DOHH2 (cell line): ENCODE measurements around the gene GNG10.

Source experiments
- H3F3A ChIP-seq: fragments of 200-600 bp; sonication (generic), shearing (Covaris generic); 2 replicates; pipeline ENCODE4 v1.6.0; 2016; ENCODE audit warnings: antibody characterized with exemption, mild to moderate bottlenecking; ENCODE audit not compliant: control insufficient read depth, insufficient read depth
- H3K27ac ChIP-seq: fragments of 200-600 bp; sonication (generic); 2 replicates; pipeline ENCODE4 v1.5.1; 2014; ENCODE audit warnings: low read depth, mild to moderate bottlenecking, low read length, moderate library complexity
- H3K27me3 ChIP-seq: fragments of 200-600 bp; sonication (generic); 2 replicates; pipeline ENCODE4 v1.6.1; 2014; ENCODE audit warnings: mild to moderate bottlenecking, low read length, mixed read lengths; ENCODE audit not compliant: control insufficient read depth
- H3K36me3 ChIP-seq: fragments of 200-600 bp; sonication (generic); 2 replicates; pipeline ENCODE4 v1.6.1; 2014; ENCODE audit warnings: mild to moderate bottlenecking, low read length, moderate library complexity, mixed read lengths; ENCODE audit not compliant: control insufficient read depth
- H3K4me1 ChIP-seq: fragments of 200-600 bp; sonication (generic); 2 replicates; pipeline ENCODE4 v1.6.1; 2014; ENCODE audit warnings: mild to moderate bottlenecking, low read length, mixed read lengths; ENCODE audit not compliant: control insufficient read depth
- H3K4me2 ChIP-seq: fragments of 200-600 bp; sonication (generic); 2 replicates; pipeline ENCODE4 v1.6.0; 2014; ENCODE audit warnings: mild to moderate bottlenecking, low read length, moderate library complexity
- H3K4me3 ChIP-seq: fragments of 200-600 bp; sonication (generic); 2 replicates; pipeline ENCODE4 v1.5.1; 2014; ENCODE audit warnings: mild to moderate bottlenecking, low read length, mixed read lengths
- H3K79me2 ChIP-seq: fragments of 200-600 bp; sonication (generic); 2 replicates; pipeline ENCODE4 v1.6.1; 2014; ENCODE audit warnings: mild to moderate bottlenecking, low read length, mixed read lengths; ENCODE audit not compliant: control insufficient read depth
- H3K9me2 ChIP-seq: fragments of 200-600 bp; sonication (generic); replicated peaks from 2 replicates; pipeline ENCODE4 v1.6.1; 2014; ENCODE audit warnings: mild to moderate bottlenecking, low read length, mixed read lengths; ENCODE audit not compliant: control insufficient read depth
- H3K9me3 ChIP-seq: fragments of 200-600 bp; sonication (generic); 2 replicates; pipeline ENCODE4 v1.6.1; 2014; ENCODE audit warnings: antibody characterized with exemption, low read length, mixed read lengths; ENCODE audit not compliant: control insufficient read depth, insufficient read depth
- H4K20me1 ChIP-seq: fragments of 200-600 bp; sonication (generic); 2 replicates; pipeline ENCODE4 v1.6.0; 2014; ENCODE audit warnings: low read depth, mild to moderate bottlenecking, antibody characterized with exemption, low read length, moderate library complexity; ENCODE audit not compliant: control insufficient read depth, insufficient read depth
- EZH2phosphoT487 ChIP-seq: fragments of 200-600 bp; sonication (generic); IDR thresholded peaks from 2 replicates; pipeline ENCODE4 v1.6.1; 2017; ENCODE audit warnings: borderline replicate concordance, mild to moderate bottlenecking, antibody characterized with exemption, low read length, moderate library complexity, mixed read lengths
- TF ChIP-seq, protein P1 (sequence below): fragments of 200-600 bp; sonication (generic); IDR thresholded peaks from one replicate; pipeline ENCODE4 v1.5.1; 2014; ENCODE audit warnings: antibody characterized with exemption, mild to moderate bottlenecking, low read depth, low read length; ENCODE audit not compliant: poor library complexity, severe bottlenecking

The GNG10 gene

DNA sequence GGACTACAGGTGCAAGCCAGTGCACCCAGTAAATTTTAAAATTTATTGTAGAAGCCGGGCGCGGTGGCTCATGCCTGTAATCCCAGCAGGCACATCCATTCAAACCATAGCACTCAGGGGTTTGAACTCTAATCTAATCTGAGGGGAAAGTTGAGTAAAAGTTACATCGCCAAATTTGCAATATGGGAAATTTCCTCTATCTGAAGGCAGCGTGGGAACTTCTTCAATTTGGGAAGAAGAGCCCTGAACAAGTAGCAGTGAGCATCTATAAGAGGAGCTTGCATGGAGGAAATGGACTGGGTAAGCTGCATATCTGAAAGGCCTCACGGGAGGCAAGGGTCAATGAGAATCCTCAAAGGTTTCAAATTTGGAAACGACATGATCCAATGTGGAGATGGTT lies 33.0 kb upstream of the GNG10 start:
- Histone ChIP-seq H3K27me3 (no peaks in the 10 kb centered on the region), H4K20me1 (peaks cover 8% of the 10 kb centered on the region; the same call in 1 of the 2 replicates), H3K4me3 (no peak overlapping the region), H3K27ac (no peak overlapping the region), H3K36me3 (peaks cover 20% of the 10 kb centered on the region), H3K9me3 (no peaks in the 10 kb centered on the region), H3K4me2 (no peak overlapping the region), H3F3A (no peaks in the 10 kb centered on the region), H3K79me2 (peaks cover 21% of the 10 kb centered on the region), H3K4me1 (peaks cover 20% of the 10 kb centered on the region), H3K9me2 (no peaks in the 10 kb centered on the region)
- TF ChIP-seq, protein P1, sequence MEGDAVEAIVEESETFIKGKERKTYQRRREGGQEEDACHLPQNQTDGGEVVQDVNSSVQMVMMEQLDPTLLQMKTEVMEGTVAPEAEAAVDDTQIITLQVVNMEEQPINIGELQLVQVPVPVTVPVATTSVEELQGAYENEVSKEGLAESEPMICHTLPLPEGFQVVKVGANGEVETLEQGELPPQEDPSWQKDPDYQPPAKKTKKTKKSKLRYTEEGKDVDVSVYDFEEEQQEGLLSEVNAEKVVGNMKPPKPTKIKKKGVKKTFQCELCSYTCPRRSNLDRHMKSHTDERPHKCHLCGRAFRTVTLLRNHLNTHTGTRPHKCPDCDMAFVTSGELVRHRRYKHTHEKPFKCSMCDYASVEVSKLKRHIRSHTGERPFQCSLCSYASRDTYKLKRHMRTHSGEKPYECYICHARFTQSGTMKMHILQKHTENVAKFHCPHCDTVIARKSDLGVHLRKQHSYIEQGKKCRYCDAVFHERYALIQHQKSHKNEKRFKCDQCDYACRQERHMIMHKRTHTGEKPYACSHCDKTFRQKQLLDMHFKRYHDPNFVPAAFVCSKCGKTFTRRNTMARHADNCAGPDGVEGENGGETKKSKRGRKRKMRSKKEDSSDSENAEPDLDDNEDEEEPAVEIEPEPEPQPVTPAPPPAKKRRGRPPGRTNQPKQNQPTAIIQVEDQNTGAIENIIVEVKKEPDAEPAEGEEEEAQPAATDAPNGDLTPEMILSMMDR: no peak
- no peak for TF ChIP-seq EZH2phosphoT487

DNA sequence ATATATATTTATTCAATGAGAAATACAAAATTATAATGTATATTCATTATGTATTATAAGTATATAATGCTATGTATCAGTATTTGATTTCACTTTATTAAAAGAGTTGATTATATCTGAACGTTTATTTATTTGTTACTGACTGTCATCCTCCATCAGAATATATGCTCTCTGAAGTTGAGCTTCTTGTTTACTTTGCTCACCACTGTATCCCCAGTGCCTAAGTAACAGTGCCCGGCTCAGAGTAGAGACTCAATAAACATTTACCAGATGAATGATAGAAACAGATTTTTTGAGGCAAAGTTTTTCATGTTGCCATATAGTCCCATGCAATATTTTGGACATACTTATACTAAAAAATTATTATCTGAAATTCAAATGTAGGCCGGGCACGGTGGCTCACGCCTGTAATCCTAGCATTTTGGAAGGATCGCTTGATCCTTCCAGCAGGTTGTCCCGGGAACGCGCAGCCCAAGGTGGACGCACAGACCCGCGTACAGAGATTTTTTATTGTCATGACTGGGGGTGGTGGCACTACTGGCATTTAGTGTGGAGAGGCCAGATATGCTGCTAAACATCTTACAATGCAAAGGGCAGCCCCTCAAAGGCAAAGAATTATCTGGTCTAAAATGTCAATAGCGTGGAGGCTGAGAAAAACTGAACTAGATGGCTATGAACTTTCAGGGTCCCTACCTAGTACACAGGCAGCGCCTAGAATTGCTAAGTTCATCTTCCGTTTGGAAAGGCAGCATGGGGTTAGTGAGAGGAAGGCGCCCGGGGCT lies 31.0 kb upstream of the GNG10 start:
- TF ChIP-seq EZH2phosphoT487: no peak
- TF ChIP-seq, protein P1: no peak
- Histone ChIP-seq H3K4me1 (peaks cover 27% of the 10 kb centered on the region), H3K27ac (no peak overlapping the region), H3K27me3 (no peaks in the 10 kb centered on the region), H3K79me2 (peaks cover 41% of the 10 kb centered on the region), H3K4me2 (peak overlapping the region; percentile 90), H4K20me1 (peaks cover 13% of the 10 kb centered on the region; the same call in 1 of the 2 replicates), H3F3A (no peaks in the 10 kb centered on the region), H3K9me3 (no peaks in the 10 kb centered on the region), H3K4me3 (peak overlapping the region; percentile 88), H3K36me3 (peaks cover 36% of the 10 kb centered on the region), H3K9me2 (no peaks in the 10 kb centered on the region)

DNA sequence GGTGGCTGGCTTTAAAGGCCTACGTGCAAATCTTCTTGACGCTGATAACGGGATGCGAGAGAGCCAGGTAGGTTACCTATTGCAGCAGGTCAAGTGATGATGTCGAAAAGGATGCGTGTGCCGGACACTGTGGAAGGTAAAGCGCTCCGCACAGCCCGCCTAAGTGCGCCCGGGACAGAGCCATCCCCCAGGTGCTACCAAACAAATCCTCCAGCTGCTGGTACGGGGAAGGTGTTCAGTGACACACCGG lies 30.5 kb upstream of the GNG10 start:
- H3K9me2 ChIP-seq: no peaks in the 10 kb centered on the region
- peak overlapping the region; percentile 90 for H3K4me2 ChIP-seq
- no peak overlapping the region for H3K27ac ChIP-seq
- H3K27me3 ChIP-seq: no peaks in the 10 kb centered on the region
- H4K20me1 ChIP-seq: peaks cover 13% of the 10 kb centered on the region; the same call in 1 of the 2 replicates
- H3F3A ChIP-seq: no peaks in the 10 kb centered on the region
- no peak for TF ChIP-seq EZH2phosphoT487
- TF ChIP-seq, protein P1: no peak
- H3K36me3 ChIP-seq: peaks cover 36% of the 10 kb centered on the region
- no peaks in the 10 kb centered on the region for H3K9me3 ChIP-seq
- H3K4me1 ChIP-seq: peaks cover 27% of the 10 kb centered on the region
- peak overlapping the region; percentile 88 for H3K4me3 ChIP-seq
- peaks cover 46% of the 10 kb centered on the region for H3K79me2 ChIP-seq
